ENCODE results near the gene HNF1A. TPM values are rescaled to one million over a fixed set of nuclear protein-coding genes. Genes with fewer than 3 reads are reported as not detected.

The HNF1A gene
- total and polyA plus RNA-seq, 4 experiments from 2014 or later = not detected

GRCh38 chr12:120989687-120990086 lies 11.3 kb downstream of the HNF1A start:
- Mint-ChIP-seq H3K27ac (no peak overlapping the region), H3K4me3 (no peak overlapping the region), H3K9me3 (peaks cover 0 to 3% (median 0%) of the 10 kb centered on the region in 8 donors), H3K27me3 (peaks cover 0 to 3% of the 10 kb centered on the region in 2 donors), H3K4me1 (no peaks in the 10 kb centered on the region), H3K36me3 (no peaks in the 10 kb centered on the region)
- CTCF ChIA-PET (ENCODE audit: partially characterized antibody) = no interaction called here
- H3K36me3 ChIP-seq (ENCODE audit: insufficient read depth, low read length) = no peaks in the 10 kb centered on the region
- H3K27me3 ChIP-seq (ENCODE audit: insufficient read depth, low read length) = no peaks in the 10 kb centered on the region
- H3K27ac ChIP-seq (ENCODE audit: low read depth, low read length) = no peak overlapping the region
- intact Hi-C loops (cut with micrococcal nuclease) = no loop called here
- no peaks in the 10 kb centered on the region for H3K9me3 ChIP-seq (ENCODE audit: control insufficient read depth in 1 of 2, low read length in 2 of 2)
- no peak overlapping the region for H3K4me3 ChIP-seq (ENCODE audit: low read length in 2 of 2)
- no peaks in the 10 kb centered on the region for H3K4me1 ChIP-seq (ENCODE audit: insufficient read depth, low read length)
- no peak for DNase-seq
- POLR2A ChIA-PET (ENCODE audit: partially characterized antibody) = no interaction called here

GRCh38 chr12:120990487-120991055 lies 12.2 kb downstream of the HNF1A start:
- Mint-ChIP-seq H3K27ac (no peak overlapping the region), H3K4me3 (no peak overlapping the region), H3K36me3 (no peaks in the 10 kb centered on the region), H3K9me3 (peaks cover 0 to 8% (median 1%) of the 10 kb centered on the region in 8 donors), H3K4me1 (no peaks in the 10 kb centered on the region), H3K27me3 (peaks cover 2 to 7% of the 10 kb centered on the region in 2 donors)
- POLR2A ChIA-PET (ENCODE audit: partially characterized antibody) = no interaction called here
- Histone ChIP-seq H3K27ac (ENCODE audit: low read depth, low read length) (no peak overlapping the region), H3K9me3 (ENCODE audit: control insufficient read depth in 1 of 2, low read length in 2 of 2) (no peaks in the 10 kb centered on the region), H3K36me3 (ENCODE audit: insufficient read depth, low read length) (no peaks in the 10 kb centered on the region), H3K27me3 (ENCODE audit: insufficient read depth, low read length) (no peaks in the 10 kb centered on the region), H3K4me1 (ENCODE audit: insufficient read depth, low read length) (no peaks in the 10 kb centered on the region), H3K4me3 (ENCODE audit: low read length in 2 of 2) (no peak overlapping the region)
- intact Hi-C loops (cut with micrococcal nuclease) = no loop called here
- CTCF ChIA-PET (ENCODE audit: partially characterized antibody) = no interaction called here
- no peak for DNase-seq

GRCh38 chr12:120991965-120992364 lies 13.6 kb downstream of the HNF1A start:
- H3K36me3 ChIP-seq (ENCODE audit: insufficient read depth, low read length) = no peaks in the 10 kb centered on the region
- no peaks in the 10 kb centered on the region for H3K4me1 ChIP-seq (ENCODE audit: insufficient read depth, low read length)
- H3K27ac Mint-ChIP-seq = no peak overlapping the region
- peaks cover 2 to 7% of the 10 kb centered on the region in 2 donors for H3K27me3 Mint-ChIP-seq
- no peaks in the 10 kb centered on the region for H3K4me1 Mint-ChIP-seq
- H3K4me3 ChIP-seq (ENCODE audit: low read length in 2 of 2) = no peak overlapping the region
- no peak for DNase-seq
- intact Hi-C loops (cut with micrococcal nuclease) = no loop called here
- H3K27me3 ChIP-seq (ENCODE audit: insufficient read depth, low read length) = no peaks in the 10 kb centered on the region
- H3K9me3 Mint-ChIP-seq = peaks cover 0 to 8% (median 1%) of the 10 kb centered on the region in 8 donors
- no peak overlapping the region for H3K27ac ChIP-seq (ENCODE audit: low read depth, low read length)
- H3K36me3 Mint-ChIP-seq = no peaks in the 10 kb centered on the region
- CTCF ChIA-PET (ENCODE audit: partially characterized antibody) = interaction anchor here (1.1 to 2.9 kb wide), 2 partner anchors 20 to 68 kb away, joined by 3 to 9 read pairs; no protein-coding TSS in a partner anchor
- no peak overlapping the region for H3K4me3 Mint-ChIP-seq
- no peaks in the 10 kb centered on the region for H3K9me3 ChIP-seq (ENCODE audit: control insufficient read depth in 1 of 2, low read length in 2 of 2)
- POLR2A ChIA-PET (ENCODE audit: partially characterized antibody) = no interaction called here

GRCh38 chr12:120992989-120993388 lies 14.6 kb downstream of the HNF1A start:
- H3K4me3 Mint-ChIP-seq = no peak overlapping the region
- no peaks in the 10 kb centered on the region for H3K36me3 Mint-ChIP-seq
- no peaks in the 10 kb centered on the region for H3K4me1 ChIP-seq (ENCODE audit: insufficient read depth, low read length)
- POLR2A ChIA-PET (ENCODE audit: partially characterized antibody) = no interaction called here
- H3K27ac ChIP-seq (ENCODE audit: low read depth, low read length) = no peak overlapping the region
- no peaks in the 10 kb centered on the region for H3K9me3 ChIP-seq (ENCODE audit: control insufficient read depth in 1 of 2, low read length in 2 of 2)
- H3K27me3 ChIP-seq (ENCODE audit: insufficient read depth, low read length) = no peaks in the 10 kb centered on the region
- CTCF ChIA-PET (ENCODE audit: partially characterized antibody) = interaction anchor here (1.1 to 2.9 kb wide), 2 partner anchors 21 to 67 kb away, joined by 3 to 9 read pairs; no protein-coding TSS in a partner anchor
- no peaks in the 10 kb centered on the region for H3K36me3 ChIP-seq (ENCODE audit: insufficient read depth, low read length)
- peaks cover 2 to 7% of the 10 kb centered on the region in 2 donors for H3K27me3 Mint-ChIP-seq
- H3K9me3 Mint-ChIP-seq = peaks cover 0 to 8% (median 1%) of the 10 kb centered on the region in 8 donors
- intact Hi-C loops (cut with micrococcal nuclease) = no loop called here
- H3K4me3 ChIP-seq (ENCODE audit: low read length in 2 of 2) = no peak overlapping the region
- no peaks in the 10 kb centered on the region for H3K4me1 Mint-ChIP-seq
- no peak overlapping the region for H3K27ac Mint-ChIP-seq
- no peak for DNase-seq

- ChIA-PET CTCF (ENCODE audit: partially characterized antibody) (interaction anchor here (0.6 to 2.9 kb wide), 2 partner anchors 22 to 25 kb away, joined by 3 to 9 read pairs; no protein-coding TSS in a partner anchor), POLR2A (ENCODE audit: partially characterized antibody) (no interaction called here)
- Mint-ChIP-seq H3K9me3 (peaks cover 0 to 8% (median 0%) of the 10 kb centered on the region in 8 donors), H3K4me3 (no peak overlapping the region), H3K4me1 (no peaks in the 10 kb centered on the region), H3K27ac (peak overlapping the region in 1 of 7 donors; percentile 11), H3K36me3 (no peaks in the 10 kb centered on the region), H3K27me3 (peaks cover 2 to 7% of the 10 kb centered on the region in 2 donors)
- Histone ChIP-seq H3K4me1 (ENCODE audit: insufficient read depth, low read length) (no peaks in the 10 kb centered on the region), H3K27me3 (ENCODE audit: insufficient read depth, low read length) (no peaks in the 10 kb centered on the region), H3K36me3 (ENCODE audit: insufficient read depth, low read length) (no peaks in the 10 kb centered on the region), H3K9me3 (ENCODE audit: control insufficient read depth in 1 of 2, low read length in 2 of 2) (no peaks in the 10 kb centered on the region), H3K4me3 (ENCODE audit: low read length in 2 of 2) (no peak overlapping the region), H3K27ac (ENCODE audit: low read depth, low read length) (no peak overlapping the region)
- intact Hi-C loops (cut with micrococcal nuclease) = no loop called here
- no peak for DNase-seq
Observed at GRCh38 chr12:120993496-120993895, 15.2 kb downstream of the HNF1A start.

GRCh38 chr12:120994059-120994458 lies 15.7 kb downstream of the HNF1A start:
- Mint-ChIP-seq H3K9me3 (peaks cover 0 to 8% (median 0%) of the 10 kb centered on the region in 8 donors), H3K27me3 (peaks cover 2 to 7% of the 10 kb centered on the region in 2 donors), H3K27ac (no peak overlapping the region), H3K36me3 (no peaks in the 10 kb centered on the region), H3K4me3 (no peak overlapping the region), H3K4me1 (no peaks in the 10 kb centered on the region)
- intact Hi-C loops (cut with micrococcal nuclease) = no loop called here
- H3K36me3 ChIP-seq (ENCODE audit: insufficient read depth, low read length) = no peaks in the 10 kb centered on the region
- no peaks in the 10 kb centered on the region for H3K9me3 ChIP-seq (ENCODE audit: control insufficient read depth in 1 of 2, low read length in 2 of 2)
- no peak overlapping the region for H3K4me3 ChIP-seq (ENCODE audit: low read length in 2 of 2)
- ChIA-PET CTCF (ENCODE audit: partially characterized antibody) (interaction anchor here (0.6 to 2.9 kb wide), 2 partner anchors 22 to 26 kb away, joined by 3 to 9 read pairs; no protein-coding TSS in a partner anchor), POLR2A (ENCODE audit: partially characterized antibody) (no interaction called here)
- H3K27ac ChIP-seq (ENCODE audit: low read depth, low read length) = no peak overlapping the region
- no peak for DNase-seq
- H3K4me1 ChIP-seq (ENCODE audit: insufficient read depth, low read length) = no peaks in the 10 kb centered on the region
- no peaks in the 10 kb centered on the region for H3K27me3 ChIP-seq (ENCODE audit: insufficient read depth, low read length)

- peaks cover 2 to 7% of the 10 kb centered on the region in 2 donors for H3K27me3 Mint-ChIP-seq
- Histone ChIP-seq H3K4me1 (ENCODE audit: insufficient read depth, low read length) (no peaks in the 10 kb centered on the region), H3K27ac (ENCODE audit: low read depth, low read length) (no peak overlapping the region), H3K36me3 (ENCODE audit: insufficient read depth, low read length) (no peaks in the 10 kb centered on the region), H3K9me3 (ENCODE audit: control insufficient read depth in 1 of 2, low read length in 2 of 2) (no peaks in the 10 kb centered on the region), H3K4me3 (ENCODE audit: low read length in 2 of 2) (no peak overlapping the region), H3K27me3 (ENCODE audit: insufficient read depth, low read length) (no peaks in the 10 kb centered on the region)
- intact Hi-C loops (cut with micrococcal nuclease) = no loop called here
- peaks cover 0 to 8% (median 0%) of the 10 kb centered on the region in 8 donors for H3K9me3 Mint-ChIP-seq
- ChIA-PET CTCF (ENCODE audit: partially characterized antibody) (no interaction called here), POLR2A (ENCODE audit: partially characterized antibody) (no interaction called here)
- H3K4me3 Mint-ChIP-seq = peak overlapping the region in 1 of 8 donors; percentile 22
- H3K27ac Mint-ChIP-seq = no peak overlapping the region
- no peak for DNase-seq
- H3K4me1 Mint-ChIP-seq = no peaks in the 10 kb centered on the region
- H3K36me3 Mint-ChIP-seq = no peaks in the 10 kb centered on the region
Observed at GRCh38 chr12:120994589-120995337, 16.4 kb downstream of the HNF1A start.
